DMS 273 (cell line): ENCODE measurements around the gene ITPR2.
A peak's percentile ranks its signal among the peaks of the same experiment; 100 is the strongest.
"Not testable (repeated sequence)": the region's sequence is repeated elsewhere in the genome, so short reads cannot be mapped to it uniquely, and the experiment has no call there.

Source experiments
- DNase-seq: peaks from one replicate; lab custom pipeline; 2025; ENCODE audit not compliant: unreplicated experiment; lab: John Stamatoyannopoulos, UW

Gene ITPR2

GRCh38 chr12:26327975-26328644 lies 504.9 kb downstream of the ITPR2 start:
- no peak for DNase-seq

GRCh38 chr12:26323673-26324072 lies 509.3 kb downstream of the ITPR2 start:
- DNase-seq = no peak

GRCh38 chr12:26319511-26319910 lies 513.5 kb downstream of the ITPR2 start:
- no peak for DNase-seq

- DNase-seq = no peak
These were observed 514.3 kb downstream of the ITPR2 start for GRCh38 chr12:26318661-26319068.

GRCh38 chr12:26317942-26318575 lies 514.9 kb downstream of the ITPR2 start:
- no peak for DNase-seq

GRCh38 chr12:26314103-26314502 lies 518.9 kb downstream of the ITPR2 start:
- not testable (repeated sequence) for DNase-seq

GRCh38 chr12:26310489-26310888 lies 522.5 kb downstream of the ITPR2 start:
- not testable (repeated sequence) for DNase-seq

- no peak for DNase-seq
These were observed 523.4 kb downstream of the ITPR2 start for GRCh38 chr12:26309634-26310033.

- DNase-seq = no peak
These were observed 528.7 kb downstream of the ITPR2 start for GRCh38 chr12:26304273-26304672.

- no peak for DNase-seq
These were observed 529.6 kb downstream of the ITPR2 start for GRCh38 chr12:26303418-26303817.

GRCh38 chr12:26302776-26303175 lies 530.2 kb downstream of the ITPR2 start:
- DNase-seq = no peak

GRCh38 chr12:26299751-26300150 lies 533.2 kb downstream of the ITPR2 start:
- DNase-seq = no peak

- DNase-seq = peak; percentile 9
These were observed 534.0 kb downstream of the ITPR2 start for GRCh38 chr12:26298785-26299621.

- no peak for DNase-seq
These were observed 535.5 kb downstream of the ITPR2 start for GRCh38 chr12:26297396-26298070.

- DNase-seq = no peak
These were observed 538.0 kb downstream of the ITPR2 start for GRCh38 chr12:26295001-26295400.

- DNase-seq = no peak
These were observed 539.4 kb downstream of the ITPR2 start for GRCh38 chr12:26293612-26294011.

- no peak for DNase-seq
These were observed 540.4 kb downstream of the ITPR2 start for GRCh38 chr12:26292596-26292995.

GRCh38 chr12:26290565-26290964 lies 542.4 kb downstream of the ITPR2 start:
- no peak for DNase-seq

GRCh38 chr12:26287671-26288381 lies 545.2 kb downstream of the ITPR2 start:
- DNase-seq = no peak
